Suprapubic skin (tissue), 4 donors: Measurements from ENCODE around the gene COMT. TPM values are rescaled to one million over a fixed set of nuclear protein-coding genes. Genes with fewer than 3 reads are reported as not detected.

Experiments used
- DNase-seq, 2 donors: peaks; one replicate each; pipeline ENCODE4 v3.0.0-alpha.2; 2019; ENCODE audit warnings: low spot score in 2 of 2
- H3K27ac ChIP-seq: fragments of 200-600 bp; sonication (generic); one replicate; pipeline ENCODE4 v1.5.1; 2019
- H3K27me3 ChIP-seq: fragments of 200-600 bp; sonication (generic); one replicate; pipeline ENCODE4 v1.5.1; 2019
- H3K36me3 ChIP-seq: fragments of 200-600 bp; sonication (generic); one replicate; pipeline ENCODE4 v1.5.1; 2019
- H3K4me1 ChIP-seq: fragments of 200-600 bp; sonication (generic); one replicate; pipeline ENCODE4 v1.5.1; 2019
- H3K4me3 ChIP-seq: fragments of 200-600 bp; sonication (generic); one replicate; pipeline ENCODE4 v1.5.1; 2019; ENCODE audit warnings: mild to moderate bottlenecking
- H3K9me3 ChIP-seq: fragments of 200-600 bp; sonication (generic); one replicate; pipeline ENCODE4 v1.5.1; 2019
- EP300 ChIP-seq: sonication (generic); formaldehyde crosslinking; IDR thresholded peaks from one replicate; pipeline ENCODE4 v1.6.1; 2017; ENCODE audit warnings: antibody characterized with exemption
- POLR2A ChIP-seq, 2 donors: fragments of 450-650 bp; IDR thresholded peaks; one replicate each; pipeline ENCODE4 v1.6.1; 2017; ENCODE audit warnings: antibody characterized with exemption in 2 of 2, mild to moderate bottlenecking in 2 of 2, moderate library complexity in 2 of 2
- POLR2AphosphoS5 ChIP-seq, 3 donors: sonication (generic); formaldehyde crosslinking; IDR thresholded peaks; one replicate each; pipeline ENCODE4 v1.6.1; 2017; ENCODE audit warnings: antibody characterized with exemption in 3 of 3
- WGBS: methylation state at CpG from one replicate; pipeline ENCODE4 v1.1.5; 2018; 5-methylcytosine and 5-hydroxymethylcytosine counted together
- total RNA-seq, 4 donors: library from RNA; depleted of rRNA; stranded (reverse); fragments of >200 nt; gene quantifications; one replicate each; pipeline ENCODE4 v1.1.0, GENCODE V29; 2016
- TF ChIP-seq, protein P1 (sequence below), 2 donors: fragments of 200-600 bp in 1 of 2; fragments of 450-650 bp in 1 of 2; sonication (generic) in 1 of 2; IDR thresholded peaks; one replicate each; pipeline ENCODE4 v1.5.1; 2016 to 2019; ENCODE audit warnings: antibody characterized with exemption in 2 of 2, mild to moderate bottlenecking in 1 of 2, moderate library complexity in 1 of 2

The COMT gene
- total RNA-seq, 4 donors from 2014 or later: 206 to 293 (median 246) TPM

DNA sequence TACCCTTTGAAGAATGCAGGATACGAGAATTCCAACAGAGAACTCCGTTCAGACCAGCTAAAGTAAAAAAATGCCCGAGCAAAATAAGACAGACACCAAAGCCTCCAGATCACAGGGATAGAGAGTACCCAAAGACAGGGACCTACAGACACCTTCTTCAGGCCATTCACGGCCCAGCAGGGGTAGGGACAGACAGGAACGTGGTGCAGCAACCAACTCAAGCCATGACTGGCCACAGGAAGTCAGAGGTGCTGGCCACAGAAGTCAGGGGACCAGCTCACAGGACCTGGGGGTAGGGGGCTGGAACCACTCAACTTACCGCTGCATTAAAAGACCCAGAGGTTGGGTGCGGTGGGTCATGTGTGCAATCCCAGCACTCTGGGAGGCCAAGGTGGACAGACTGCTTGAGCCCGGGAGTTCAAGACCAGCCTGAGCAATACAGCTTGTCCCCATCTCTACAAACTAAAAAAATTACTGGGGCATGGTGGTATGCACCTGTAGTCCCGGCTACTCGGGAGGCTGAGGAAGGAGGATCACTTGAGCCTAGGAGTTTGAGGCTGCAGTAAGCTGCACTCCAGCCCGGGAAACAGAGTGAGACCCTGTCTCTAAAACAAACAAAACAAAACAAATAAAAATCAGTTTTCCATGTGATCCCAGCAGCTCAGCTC, 39.9 kb upstream of the COMT start:
- Histone ChIP-seq H3K36me3 (peaks cover 29% of the 10 kb centered on the region), H3K27ac (no peak overlapping the region), H3K27me3 (no peaks in the 10 kb centered on the region), H3K4me3 (no peak overlapping the region), H3K4me1 (peaks cover 3% of the 10 kb centered on the region), H3K9me3 (no peaks in the 10 kb centered on the region)
- WGBS: 89% methylated on average over 10 of the region's 11 CpGs
- TF ChIP-seq EP300: no peak
- TF ChIP-seq POLR2AphosphoS5 (IDR thresholded peaks at IDR 0.05): no peak
- no peak for TF ChIP-seq POLR2A (IDR thresholded peaks at IDR 0.05)
- TF ChIP-seq, protein P1, sequence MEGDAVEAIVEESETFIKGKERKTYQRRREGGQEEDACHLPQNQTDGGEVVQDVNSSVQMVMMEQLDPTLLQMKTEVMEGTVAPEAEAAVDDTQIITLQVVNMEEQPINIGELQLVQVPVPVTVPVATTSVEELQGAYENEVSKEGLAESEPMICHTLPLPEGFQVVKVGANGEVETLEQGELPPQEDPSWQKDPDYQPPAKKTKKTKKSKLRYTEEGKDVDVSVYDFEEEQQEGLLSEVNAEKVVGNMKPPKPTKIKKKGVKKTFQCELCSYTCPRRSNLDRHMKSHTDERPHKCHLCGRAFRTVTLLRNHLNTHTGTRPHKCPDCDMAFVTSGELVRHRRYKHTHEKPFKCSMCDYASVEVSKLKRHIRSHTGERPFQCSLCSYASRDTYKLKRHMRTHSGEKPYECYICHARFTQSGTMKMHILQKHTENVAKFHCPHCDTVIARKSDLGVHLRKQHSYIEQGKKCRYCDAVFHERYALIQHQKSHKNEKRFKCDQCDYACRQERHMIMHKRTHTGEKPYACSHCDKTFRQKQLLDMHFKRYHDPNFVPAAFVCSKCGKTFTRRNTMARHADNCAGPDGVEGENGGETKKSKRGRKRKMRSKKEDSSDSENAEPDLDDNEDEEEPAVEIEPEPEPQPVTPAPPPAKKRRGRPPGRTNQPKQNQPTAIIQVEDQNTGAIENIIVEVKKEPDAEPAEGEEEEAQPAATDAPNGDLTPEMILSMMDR (IDR thresholded peaks at IDR 0.05): no peak
- no peak for DNase-seq

DNA sequence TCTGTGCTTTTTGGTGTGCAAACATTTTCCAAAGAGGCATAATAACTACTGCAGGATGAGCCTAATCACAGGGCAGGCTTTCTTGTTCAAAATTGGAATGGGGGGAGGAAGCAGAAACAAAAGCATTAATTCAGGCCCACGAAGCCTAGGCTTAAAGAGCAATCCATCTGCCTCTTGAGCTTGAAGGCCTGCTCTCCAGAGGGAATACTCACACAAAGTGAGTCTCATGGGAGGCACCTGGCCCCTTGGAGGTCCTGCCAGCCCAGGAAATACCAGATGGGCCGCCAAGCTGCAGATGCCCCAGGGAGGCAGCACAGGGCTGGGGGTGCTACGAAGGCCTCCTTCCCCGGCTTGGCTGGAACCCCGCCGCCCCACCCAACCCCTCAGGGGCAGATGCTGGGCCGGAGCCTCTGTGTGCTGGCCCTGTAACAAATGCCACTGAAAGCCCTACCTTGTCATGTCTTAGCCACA, 39.3 kb upstream of the COMT start:
- H3K36me3 ChIP-seq: peaks cover 32% of the 10 kb centered on the region
- no peaks in the 10 kb centered on the region for H3K9me3 ChIP-seq
- H3K4me1 ChIP-seq: peaks cover 3% of the 10 kb centered on the region
- no peak overlapping the region for H3K27ac ChIP-seq
- WGBS: 48% methylated on average over 3 of the region's 7 CpGs
- TF ChIP-seq, protein P1 (IDR thresholded peaks at IDR 0.05): no peak
- TF ChIP-seq POLR2A (IDR thresholded peaks at IDR 0.05): no peak
- TF ChIP-seq POLR2AphosphoS5 (IDR thresholded peaks at IDR 0.05): no peak
- TF ChIP-seq EP300: no peak
- no peaks in the 10 kb centered on the region for H3K27me3 ChIP-seq
- H3K4me3 ChIP-seq: no peak overlapping the region
- no peak for DNase-seq

DNA sequence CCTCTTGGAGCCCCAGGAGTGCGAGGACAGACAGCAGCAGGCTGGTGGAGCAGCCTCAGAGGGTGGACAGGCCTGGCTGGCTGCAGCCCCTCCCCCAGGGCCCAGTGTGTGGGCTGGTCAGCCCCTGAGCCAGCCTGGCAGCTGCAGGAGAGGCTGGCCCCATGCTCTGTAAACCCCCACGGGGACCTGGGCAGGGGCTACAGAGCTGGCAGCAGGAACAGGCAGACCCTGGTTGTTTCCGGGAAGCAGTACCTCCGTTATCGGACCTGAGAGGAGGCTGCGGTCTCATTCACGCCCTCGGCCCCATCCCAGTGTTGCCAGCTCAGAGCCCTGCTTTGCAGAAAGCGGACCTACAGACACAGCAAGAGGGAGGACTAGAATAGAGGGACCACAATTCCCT, 38.5 kb upstream of the COMT start:
- H3K36me3 ChIP-seq: peaks cover 30% of the 10 kb centered on the region
- no peak overlapping the region for H3K4me3 ChIP-seq
- peaks cover 3% of the 10 kb centered on the region for H3K4me1 ChIP-seq
- H3K9me3 ChIP-seq: no peaks in the 10 kb centered on the region
- TF ChIP-seq, protein P1 (IDR thresholded peaks at IDR 0.05): no peak
- no peak for TF ChIP-seq POLR2AphosphoS5 (IDR thresholded peaks at IDR 0.05)
- TF ChIP-seq EP300: no peak
- no peak for TF ChIP-seq POLR2A (IDR thresholded peaks at IDR 0.05)
- no peak overlapping the region for H3K27ac ChIP-seq
- DNase-seq: no peak
- H3K27me3 ChIP-seq: no peaks in the 10 kb centered on the region
- 90% methylated on average over 6 of the region's 9 CpGs for WGBS

GRCh38 chr22:19903513-19903912, 38.1 kb upstream of the COMT start:
- Histone ChIP-seq H3K9me3 (no peaks in the 10 kb centered on the region), H3K4me3 (no peak overlapping the region), H3K27ac (no peak overlapping the region), H3K27me3 (no peaks in the 10 kb centered on the region), H3K36me3 (peaks cover 31% of the 10 kb centered on the region), H3K4me1 (peaks cover 3% of the 10 kb centered on the region)
- DNase-seq: no peak
- 71% methylated on average over 5 of the region's 12 CpGs for WGBS
- TF ChIP-seq POLR2AphosphoS5 (IDR thresholded peaks at IDR 0.05) (no peak), POLR2A (IDR thresholded peaks at IDR 0.05) (no peak), EP300 (no peak)
- TF ChIP-seq, protein P1 (IDR thresholded peaks at IDR 0.05): no peak

GRCh38 chr22:19904174-19904856, 37.3 kb upstream of the COMT start:
- WGBS: 77% methylated on average over 11 of the region's 16 CpGs
- Histone ChIP-seq H3K4me3 (no peak overlapping the region), H3K27ac (no peak overlapping the region), H3K27me3 (no peaks in the 10 kb centered on the region), H3K4me1 (peaks cover 3% of the 10 kb centered on the region), H3K9me3 (no peaks in the 10 kb centered on the region), H3K36me3 (peaks cover 27% of the 10 kb centered on the region)
- no peak for DNase-seq
- TF ChIP-seq EP300 (no peak), POLR2A (IDR thresholded peaks at IDR 0.05) (no peak), POLR2AphosphoS5 (IDR thresholded peaks at IDR 0.05) (no peak)
- TF ChIP-seq, protein P1 (IDR thresholded peaks at IDR 0.05): no peak
